ENCODE measurements around the gene ALDH2. TPM values are rescaled to one million over a fixed set of nuclear protein-coding genes. Genes with fewer than 3 reads are reported as not detected.

Gene ALDH2
- total and polyA plus RNA-seq, 2 of the 8 experiments (the other 6 are each of a cell fraction or from before 2014, with no cell fraction given): 25.4 to 43.8 TPM

- H3K27ac ChIP-seq (ENCODE audit: low read depth, low read length): no peak overlapping the region
- TF ChIP-seq KDM4A (IDR thresholded peaks at IDR 0.05; ENCODE audit: low read depth, low read length, severe bottlenecking): no peak
- no peak for TF ChIP-seq USF2 (IDR thresholded peaks at IDR 0.05; ENCODE audit: low read length)
- no peak for TF ChIP-seq TAF7 (optimal IDR thresholded peaks at IDR 0.05; ENCODE audit: borderline replicate concordance, low read depth, low read length)
- TF ChIP-seq SUZ12 (IDR thresholded peaks at IDR 0.05; ENCODE audit: low read length): no peak
- TF ChIP-seq JUN (IDR thresholded peaks at IDR 0.05; ENCODE audit: low read depth, low read length): no peak
- TF ChIP-seq SP2 (IDR thresholded peaks at IDR 0.05; ENCODE audit: low read length): no peak
- TF ChIP-seq BRCA1 (IDR thresholded peaks at IDR 0.05; ENCODE audit: low read depth, low read length): no peak
- no peak for TF ChIP-seq POLR2A (IDR thresholded peaks at IDR 0.05; ENCODE audit: control extremely low read depth in 1 of 2, low read depth in 2 of 2, low read length in 2 of 2)
- ChIA-PET CTCF (ENCODE audit: partially characterized antibody) (interaction anchor here (1.1 to 2.0 kb wide), 6 partner anchors 13 to 64 kb away, joined by 4 to 11 read pairs (median 4); no protein-coding TSS in a partner anchor), POLR2A (ENCODE audit: partially characterized antibody) (interaction anchor here (0.5 to 3.4 kb wide), 8 partner anchors 8 to 274 kb away, joined by 3 to 21 read pairs (median 4); partner anchors contain the start of gene ALDH2)
- no peaks in the 10 kb centered on the region for H3K36me3 ChIP-seq (ENCODE audit: control insufficient read depth in 2 of 4, insufficient read depth in 4 of 4, low read length in 3 of 4)
- no peak overlapping the region for H2AFZ ChIP-seq (ENCODE audit: low read length)
- H3K4ac ChIP-seq (replicated peaks; ENCODE audit: insufficient read length, low read depth, low read length): no peak overlapping the region
- H3K4me2 ChIP-seq (ENCODE audit: insufficient read depth in 1 of 2, low read depth in 2 of 2, low read length in 2 of 2): no peak overlapping the region
- H2BK120ac ChIP-seq (replicated peaks; ENCODE audit: low read depth, low read length): no peak overlapping the region
- FAIRE-seq (no peak), DNase-seq (ENCODE audit: low read depth in 1 of 2, low spot score in 2 of 2) (no peak)
- no peak overlapping the region for H3K4me3 ChIP-seq (ENCODE audit: extremely low read depth in 1 of 4, insufficient read depth in 2 of 4, low read depth in 3 of 4, low read length in 4 of 4)
- no peak overlapping the region for H2BK15ac ChIP-seq (ENCODE audit: low read length)
- H3K27me3 ChIP-seq (replicated peaks in 1 of 4; ENCODE audit: control insufficient read depth in 3 of 4, extremely low read depth in 1 of 4, insufficient read depth in 3 of 4, low read length in 3 of 4): no peaks in the 10 kb centered on the region
- no peak overlapping the region for H2BK12ac ChIP-seq (ENCODE audit: low read depth, low read length)
- no peak overlapping the region for H2BK5ac ChIP-seq (ENCODE audit: low read depth, low read length)
- peaks cover 0 to 1% of the 10 kb centered on the region in 2 experiments for H4K20me1 ChIP-seq (replicated peaks in 1 of 2; ENCODE audit: control insufficient read depth in 1 of 2, insufficient read depth in 2 of 2, low read length in 2 of 2)
- H4K5ac ChIP-seq (ENCODE audit: insufficient read length, low read depth, low read length): no peak overlapping the region
- H3K79me2 ChIP-seq (ENCODE audit: control insufficient read depth in 1 of 2, insufficient read depth in 2 of 2, low read length in 2 of 2): no peaks in the 10 kb centered on the region; a peak in 1 of 4 replicates
- no peak overlapping the region for H3K14ac ChIP-seq (ENCODE audit: insufficient read length)
- peaks cover 2% of the 10 kb centered on the region; the same call in 1 of the 2 replicates for H3K79me1 ChIP-seq (ENCODE audit: low read depth, low read length)
- no peak overlapping the region for H4K91ac ChIP-seq (replicated peaks; ENCODE audit: insufficient read length, low read length)
- H3K4me1 ChIP-seq (replicated peaks in 1 of 4; ENCODE audit: control insufficient read depth in 3 of 4, insufficient read depth in 4 of 4, low read length in 3 of 4): peaks cover 0 to 3% (median 0%) of the 10 kb centered on the region in 4 experiments; a peak in 4 of 7 replicates
- H4K8ac ChIP-seq (ENCODE audit: extremely low read depth, insufficient read depth, low read length): no peak overlapping the region
- H3K9ac ChIP-seq (replicated peaks in 1 of 4; ENCODE audit: extremely low read depth in 1 of 4, low read depth in 3 of 4, low read length in 3 of 4): no peak overlapping the region
- no peaks in the 10 kb centered on the region for H3K23me2 ChIP-seq (ENCODE audit: low read depth, low read length)
- H3K9me3 ChIP-seq (ENCODE audit: insufficient read depth in 2 of 2, low read depth in 1 of 2, low read length in 1 of 2): peaks cover 0 to 2% of the 10 kb centered on the region in 2 experiments; a peak in 1 of 4 replicates
- WGBS, 2 experiments (ENCODE audit: extremely low coverage in 1 of 2, insufficient coverage in 1 of 2, insufficient read length in 1 of 2, insufficient replicate concordance in 2 of 2, low coverage in 1 of 2, low lambda C conversion rate in 2 of 2, missing lambda C conversion rate in 1 of 2): 89% methylated on average over 14 of the region's 15 CpGs; no CpG with 5 or more reads in 1 of the 2 experiments
- H3K56ac ChIP-seq (replicated peaks; ENCODE audit: insufficient read length, low read depth, low read length): no peak overlapping the region
- no peak overlapping the region for H2BK20ac ChIP-seq (ENCODE audit: low read length)
- no peak overlapping the region for H3K18ac ChIP-seq (ENCODE audit: extremely low read depth, low read length)
- no peak overlapping the region for H3K23ac ChIP-seq (ENCODE audit: insufficient read length)
- no peak overlapping the region for H2AK5ac ChIP-seq (ENCODE audit: low read depth, low read length)
Measured at GRCh38 chr12:111775205-111776193, 8.8 kb downstream of the ALDH2 start.
